Embryonic facial prominence (tissue), 1 donor: ENCODE measurements around the gene TP53I13.

Experiments
- DNase-seq: peaks from one replicate; pipeline ENCODE4 v3.0.0-alpha.2; 2016; ENCODE audit errors: extremely low spot score

The TP53I13 gene

DNA sequence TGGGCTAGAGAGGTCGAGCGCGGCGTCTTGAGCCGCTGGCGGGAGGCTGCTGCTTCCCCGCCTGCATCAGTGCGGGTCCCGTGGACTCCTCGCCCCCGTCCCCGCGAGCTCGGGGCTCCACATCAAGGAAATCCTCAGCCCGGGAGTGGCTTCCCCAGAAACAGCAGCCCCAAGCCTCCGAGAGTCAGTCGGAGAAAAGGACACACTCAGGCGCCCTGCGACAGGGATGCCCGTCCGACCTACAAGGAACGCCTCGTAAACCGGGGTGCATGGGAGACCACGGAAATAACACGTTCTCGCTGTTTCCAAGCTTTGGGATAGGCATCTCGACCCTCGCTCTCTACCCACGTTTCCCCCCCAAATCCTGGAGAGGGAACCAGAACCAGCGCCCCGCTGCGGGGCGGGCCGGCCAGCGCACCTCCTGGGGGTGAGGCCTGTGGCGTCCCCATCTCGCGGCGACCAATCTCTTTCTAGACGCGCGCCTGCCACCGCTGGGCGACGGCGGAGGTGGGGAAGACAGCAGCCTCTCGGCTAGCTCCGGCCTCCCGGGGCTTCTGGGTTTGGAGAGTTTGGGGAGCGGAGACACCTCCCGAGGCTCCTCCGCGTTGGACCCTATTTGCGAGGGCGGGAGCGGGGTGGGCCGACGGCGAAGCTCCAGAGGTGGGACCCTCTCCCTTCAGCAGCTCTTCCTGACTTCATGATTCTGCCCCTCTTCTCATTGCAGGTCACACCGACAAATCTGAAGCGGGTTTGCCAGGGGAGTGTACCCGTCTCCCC lies 759 bp upstream of the TP53I13 start:
- DNase-seq = no peak

- DNase-seq = no peak
Measured at GRCh38 chr17:29569245-29569950, 897 bp downstream of the TP53I13 start.

DNA sequence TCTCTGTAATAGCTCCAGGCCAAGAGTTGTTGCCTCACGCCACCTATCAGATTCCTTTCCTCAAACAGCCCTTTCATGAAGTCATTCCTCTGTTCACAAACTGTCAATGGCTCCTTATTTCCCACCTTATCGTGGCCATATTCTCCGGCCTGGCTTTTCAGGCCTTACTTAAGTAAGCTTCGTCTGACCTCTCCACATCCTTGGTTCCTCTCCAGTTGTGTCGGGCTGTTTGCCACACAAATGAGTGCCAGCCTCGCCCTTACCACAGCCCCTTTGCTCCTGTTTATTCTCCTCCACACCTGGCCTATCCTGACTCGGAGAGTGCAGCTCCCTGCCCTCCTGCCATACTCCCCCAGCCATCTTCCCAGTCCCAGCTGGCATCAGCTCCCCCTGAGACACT lies 2.0 kb downstream of the TP53I13 start:
- no peak for DNase-seq

- DNase-seq = no peak
Measured at GRCh38 chr17:29571486-29571882, 3.0 kb downstream of the TP53I13 start.

- no peak for DNase-seq
Measured at GRCh38 chr17:29571883-29572681, 3.6 kb downstream of the TP53I13 start.

DNA sequence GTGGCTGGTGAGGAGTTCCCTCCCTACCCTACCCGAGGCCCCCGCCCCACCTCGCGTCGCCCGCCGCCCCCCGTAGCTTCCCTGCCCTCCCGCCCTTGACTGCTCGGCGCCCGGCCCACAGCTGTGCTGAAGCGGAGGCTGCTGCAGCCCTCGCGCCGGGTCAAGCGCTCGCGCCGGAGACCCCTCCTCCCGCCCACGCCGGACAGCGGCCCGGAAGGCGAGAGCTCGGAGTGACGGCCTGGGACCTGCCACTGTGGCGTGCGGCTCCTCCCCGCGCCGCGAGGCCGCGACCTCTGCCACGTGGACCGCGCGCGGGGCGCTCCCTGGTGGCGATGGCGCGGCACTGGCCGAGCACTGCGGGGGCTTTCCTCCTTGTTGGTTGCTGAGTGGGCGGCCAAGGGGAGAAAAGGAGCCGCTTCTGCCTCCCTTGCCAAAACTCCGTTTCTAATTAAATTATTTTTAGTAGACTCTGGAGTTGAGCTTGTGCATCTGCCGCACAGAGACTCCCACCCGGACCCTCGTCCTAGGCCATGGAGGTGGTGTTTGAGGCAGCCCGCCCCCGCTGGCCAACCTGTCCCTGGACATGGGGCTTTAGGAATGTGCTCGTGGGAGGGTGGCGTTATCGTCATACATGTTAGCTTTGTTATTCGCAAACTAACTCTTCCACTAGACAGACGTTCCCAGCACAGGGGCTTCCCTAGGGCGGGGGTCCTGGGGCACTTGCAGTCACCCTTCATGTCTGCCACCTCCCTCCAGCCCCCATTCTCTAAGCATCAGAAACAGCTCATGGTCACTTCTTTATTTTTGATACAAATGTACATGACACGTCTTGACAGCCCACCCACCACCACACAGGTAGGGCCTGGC lies 4.4 kb downstream of the TP53I13 start:
- no peak for DNase-seq

DNA sequence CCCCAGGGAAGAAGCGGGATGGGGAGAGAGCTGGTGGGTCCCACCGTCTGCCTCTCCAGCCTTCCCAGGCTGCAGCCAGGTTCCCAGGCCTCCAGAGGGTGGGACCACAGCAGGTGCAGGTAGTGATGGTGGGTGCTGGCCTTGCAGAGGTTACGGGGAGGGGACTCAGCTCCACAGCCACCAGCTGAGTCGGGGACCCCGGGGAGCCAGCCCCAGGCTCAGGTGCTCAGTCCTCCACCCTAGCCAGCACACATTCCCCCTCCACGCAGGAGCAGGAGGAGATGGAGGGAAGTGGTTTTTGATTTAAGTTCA lies 5.0 kb downstream of the TP53I13 start:
- no peak for DNase-seq

GRCh38 chr17:29573871-29574731 lies 5.6 kb downstream of the TP53I13 start:
- DNase-seq = no peak

DNA sequence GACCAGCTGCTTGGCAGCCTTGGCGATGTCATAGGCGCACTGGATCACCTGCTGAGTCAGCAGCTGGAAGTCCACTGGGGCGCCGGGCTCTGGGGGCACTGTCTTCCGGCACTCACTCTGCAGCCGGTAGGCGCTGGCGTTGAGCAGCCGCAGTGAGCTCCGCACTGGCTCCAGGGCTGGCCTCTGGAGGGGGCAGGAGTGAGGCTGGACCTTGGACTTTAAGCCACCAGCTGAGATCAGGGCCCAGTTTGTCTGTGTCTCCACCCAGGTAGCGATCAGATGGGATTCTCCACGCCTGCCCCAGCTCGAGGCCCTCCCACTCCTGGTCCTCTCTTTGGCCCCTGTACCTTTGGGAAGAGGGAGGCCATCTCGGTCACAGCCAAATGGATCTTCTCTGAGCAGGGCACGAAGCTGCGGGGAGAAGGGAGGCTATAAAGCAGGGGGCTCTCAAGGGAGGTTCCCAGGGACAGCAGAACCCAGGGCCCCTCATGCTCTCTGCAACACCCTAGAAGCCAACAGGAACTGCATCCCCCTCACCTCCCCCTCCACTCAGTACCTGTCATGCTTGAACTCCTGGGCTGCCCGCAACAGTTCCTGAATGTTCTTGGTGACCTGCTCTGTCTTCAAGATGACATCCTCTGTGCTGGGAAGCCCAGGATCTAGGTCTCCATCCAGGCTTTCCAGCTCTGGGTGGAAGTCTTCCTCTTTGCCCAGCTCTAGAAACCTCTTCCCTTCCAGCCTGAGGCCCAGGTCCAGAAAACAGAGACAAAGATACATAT lies 6.4 kb downstream of the TP53I13 start:
- DNase-seq = no peak

GRCh38 chr17:29575511-29576213 lies 7.2 kb downstream of the TP53I13 start:
- DNase-seq = no peak

GRCh38 chr17:29576214-29577000 lies 7.9 kb downstream of the TP53I13 start:
- no peak for DNase-seq

DNA sequence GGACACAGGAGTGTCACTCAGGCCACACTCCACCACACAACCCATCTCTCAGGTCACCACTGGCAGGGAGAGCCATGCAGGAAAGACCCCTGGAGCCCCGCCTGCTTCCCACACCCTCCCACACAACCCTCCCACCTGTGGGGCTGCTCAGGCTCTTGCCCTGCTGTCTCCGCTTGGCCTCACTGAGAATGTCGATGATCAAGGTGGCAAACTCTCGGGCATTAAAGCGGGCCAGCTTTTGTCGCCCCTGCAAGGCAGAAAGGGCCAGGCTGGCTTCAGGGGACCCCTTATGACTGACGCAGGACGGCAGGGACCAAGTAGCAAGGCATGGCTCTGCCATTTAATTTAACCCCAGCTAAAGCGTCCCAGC lies 8.5 kb downstream of the TP53I13 start:
- DNase-seq = no peak

- no peak for DNase-seq
Measured at GRCh38 chr17:29577385-29578211, 9.1 kb downstream of the TP53I13 start.

DNA sequence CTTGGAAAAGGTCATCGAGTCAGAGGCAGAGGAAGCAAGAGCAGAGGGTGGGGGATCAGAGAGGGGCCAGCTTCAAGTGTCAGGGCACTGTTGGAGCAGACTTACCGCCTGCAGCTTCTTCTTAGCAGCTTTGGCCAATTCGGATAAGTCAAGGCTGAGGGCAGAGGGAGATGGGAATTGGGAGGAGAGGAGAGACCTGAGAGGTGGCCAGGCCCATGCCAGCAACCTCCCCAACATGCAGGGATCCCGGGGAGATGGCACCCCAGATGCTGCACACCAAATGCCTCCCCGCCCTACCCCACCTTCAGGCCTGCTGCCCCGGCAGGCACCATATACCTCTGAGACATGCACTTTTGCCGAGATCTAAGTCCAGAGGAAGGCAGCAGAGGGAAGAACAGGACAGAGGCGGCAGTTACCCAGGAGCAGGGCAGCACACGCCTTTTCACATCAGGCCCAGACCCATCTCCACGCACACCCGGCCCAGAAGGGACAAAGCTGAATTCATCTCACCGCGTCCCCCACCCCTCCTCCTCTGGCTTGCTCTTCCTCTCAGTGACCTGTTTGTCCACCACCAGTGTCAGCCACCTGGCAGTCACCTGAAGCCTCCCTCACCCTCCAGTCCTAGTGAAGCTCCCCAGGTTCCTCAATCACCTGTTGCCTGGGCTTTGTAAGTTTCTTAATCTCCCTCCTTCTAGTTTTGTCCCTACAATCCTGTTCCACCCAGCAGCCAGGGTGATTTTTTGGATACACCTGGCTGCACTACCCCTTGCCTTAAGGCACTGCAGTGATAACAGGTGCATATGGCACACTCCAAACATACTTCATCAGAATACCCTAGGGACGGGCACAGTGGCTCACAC lies 10.4 kb downstream of the TP53I13 start:
- DNase-seq = no peak

DNA sequence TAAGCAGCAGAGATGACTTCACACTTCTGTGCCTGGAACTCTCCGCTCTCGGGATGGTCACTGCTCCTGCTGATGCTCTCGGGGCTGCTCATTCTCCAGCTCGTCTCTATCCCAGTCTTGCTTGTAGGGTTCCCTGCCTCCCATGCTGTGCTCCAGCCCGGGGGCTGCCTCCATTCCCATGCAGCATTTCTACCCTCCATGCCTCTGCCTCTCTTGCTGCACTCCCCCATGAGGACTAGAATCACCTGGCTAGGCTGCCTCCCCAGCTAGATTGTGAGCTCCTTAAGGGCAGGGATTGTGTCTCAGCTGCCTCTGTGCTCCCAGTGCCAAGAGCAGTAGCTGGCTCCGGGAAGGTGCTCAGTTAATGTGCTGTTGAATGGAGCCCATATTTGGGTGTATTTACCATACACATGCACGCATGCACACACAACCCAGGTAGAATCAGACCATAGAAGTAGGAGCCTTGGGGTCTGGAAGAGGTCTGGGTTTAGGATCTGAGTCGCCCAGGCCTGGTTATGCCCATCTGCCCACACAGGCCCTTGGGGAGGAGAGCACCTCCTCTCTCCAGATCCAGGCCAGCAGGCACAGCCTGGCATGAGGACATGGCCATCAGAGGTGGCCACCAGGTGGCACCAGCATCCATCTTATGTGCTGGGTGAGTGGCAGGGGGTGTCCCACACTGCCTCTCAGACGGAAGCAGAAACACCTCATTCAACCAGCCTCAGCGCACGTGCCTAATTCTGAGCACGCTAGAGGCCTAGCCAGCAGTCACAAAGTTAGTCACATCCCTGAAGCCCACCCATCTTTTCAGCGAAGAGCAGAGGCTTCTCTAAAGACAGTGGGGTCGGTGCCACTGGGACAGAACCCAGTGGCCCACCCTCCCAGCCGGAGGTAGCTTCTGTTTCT lies 11.6 kb downstream of the TP53I13 start:
- DNase-seq = no peak
